GM19238 (cell line): ENCODE data around the gene LPGAT1.
A peak's percentile ranks its signal among the peaks of the same experiment; 100 is the strongest.
"Not testable (repeated sequence)": the region's sequence is repeated elsewhere in the genome, so short reads cannot be mapped to it uniquely, and the experiment has no call there.

Source experiments
- DNase-seq: peaks from one replicate; pipeline ENCODE4 v3.0.0; 2011; ENCODE audit warnings: low spot score; ENCODE audit not compliant: insufficient read length

The LPGAT1 gene, protein sequence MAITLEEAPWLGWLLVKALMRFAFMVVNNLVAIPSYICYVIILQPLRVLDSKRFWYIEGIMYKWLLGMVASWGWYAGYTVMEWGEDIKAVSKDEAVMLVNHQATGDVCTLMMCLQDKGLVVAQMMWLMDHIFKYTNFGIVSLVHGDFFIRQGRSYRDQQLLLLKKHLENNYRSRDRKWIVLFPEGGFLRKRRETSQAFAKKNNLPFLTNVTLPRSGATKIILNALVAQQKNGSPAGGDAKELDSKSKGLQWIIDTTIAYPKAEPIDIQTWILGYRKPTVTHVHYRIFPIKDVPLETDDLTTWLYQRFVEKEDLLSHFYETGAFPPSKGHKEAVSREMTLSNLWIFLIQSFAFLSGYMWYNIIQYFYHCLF

DNA sequence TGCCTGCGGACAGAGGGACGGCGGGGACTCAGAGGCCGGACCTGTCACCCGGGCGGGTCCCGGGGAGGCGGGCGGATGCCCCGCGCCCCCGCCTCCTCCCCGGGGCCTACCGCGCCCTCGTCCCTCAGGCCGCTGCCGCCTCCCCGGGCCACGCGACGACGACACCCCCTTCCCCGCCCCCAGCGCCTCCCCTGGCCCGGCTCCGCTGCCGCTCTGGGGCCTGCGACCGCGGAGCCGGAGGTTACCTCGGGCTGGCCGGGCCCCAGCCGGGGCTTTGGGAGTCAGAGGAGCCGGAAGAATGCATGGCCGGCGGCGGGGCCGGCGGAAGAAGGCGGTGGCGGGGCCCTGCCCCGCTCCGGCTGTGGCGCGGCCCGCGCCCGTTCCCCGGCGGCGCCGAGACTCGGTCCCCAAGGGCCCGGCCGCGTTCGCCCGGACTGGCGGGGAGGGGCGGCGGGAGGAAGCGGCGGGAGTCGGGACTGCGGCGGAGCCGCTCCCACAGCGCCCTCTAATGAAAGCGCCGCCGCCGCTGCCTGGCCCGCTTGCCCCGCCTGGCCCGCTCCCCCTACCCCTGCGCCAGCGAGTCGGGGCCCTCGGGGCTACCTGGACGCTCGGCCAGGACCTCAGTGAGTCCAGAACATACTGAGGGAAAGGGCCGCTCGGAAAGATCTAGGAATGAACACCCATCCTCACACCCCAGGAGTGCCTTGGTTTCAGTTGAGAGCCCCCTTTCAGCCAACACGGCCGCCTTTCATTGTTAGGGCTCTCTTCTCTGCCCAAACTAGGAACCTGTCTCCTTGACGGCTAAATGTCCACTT lies at the start of gene LPGAT1:
Gene LPGAT1 (minus strand): TSS at position 436 of the 815 bp plus-strand sequence. CDS start 1,467 bp downstream, outside the sequence.
- peak; percentile 75 for DNase-seq

DNA sequence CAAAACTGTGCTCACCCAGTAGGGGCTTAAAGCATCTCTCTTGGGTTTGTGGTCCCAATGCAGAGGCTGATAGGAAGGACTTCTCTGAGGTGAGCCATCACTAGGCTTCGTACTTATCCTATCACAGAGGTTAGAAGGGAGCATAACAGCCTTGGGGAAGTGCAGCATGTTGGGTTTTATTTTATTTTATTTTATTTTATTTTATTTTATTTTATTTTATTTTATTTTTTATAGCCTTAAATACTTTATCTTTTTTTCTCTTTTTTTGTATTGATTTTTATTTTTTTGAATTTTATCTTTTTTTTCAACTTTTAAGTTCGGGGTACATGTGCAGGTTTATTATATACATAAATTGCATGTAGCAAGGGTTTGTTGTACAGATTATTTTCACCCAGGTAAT lies 48.9 kb upstream of the LPGAT1 start:
- DNase-seq, result no peak

DNA sequence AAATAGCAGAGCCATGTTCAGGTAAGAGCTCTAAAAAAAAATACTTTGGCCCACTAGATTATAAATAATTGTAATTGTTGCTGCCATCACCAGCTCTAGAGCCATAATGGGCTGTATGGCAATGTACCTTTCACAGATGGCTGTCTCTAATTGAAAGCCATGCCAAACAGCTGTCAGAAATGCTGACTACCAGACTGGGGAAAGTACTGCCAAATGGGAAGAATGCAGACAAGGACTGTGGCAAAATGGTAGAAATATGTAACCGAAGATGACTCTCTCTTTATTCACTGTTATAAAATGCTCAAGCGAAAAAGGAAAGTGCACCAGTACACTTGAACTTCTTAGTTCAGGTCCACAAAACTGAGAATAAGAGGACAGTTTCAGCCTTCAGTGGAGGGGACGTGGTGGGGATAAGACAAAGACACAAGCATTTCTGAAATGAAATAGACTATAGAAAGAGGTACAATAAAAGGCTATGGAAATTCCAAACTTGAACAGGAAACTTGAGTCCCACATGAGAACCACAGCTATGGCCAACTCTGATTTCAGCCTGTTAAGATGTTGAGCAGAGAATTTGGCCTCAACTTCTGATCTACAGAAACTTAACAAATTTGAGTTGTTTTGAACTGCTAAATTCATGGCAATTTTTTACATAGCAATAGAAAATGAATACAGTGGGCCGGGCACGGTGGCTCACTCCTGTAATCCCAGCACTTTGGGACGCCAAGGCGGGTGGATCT lies 46.5 kb upstream of the LPGAT1 start:
- no peak for DNase-seq

DNA sequence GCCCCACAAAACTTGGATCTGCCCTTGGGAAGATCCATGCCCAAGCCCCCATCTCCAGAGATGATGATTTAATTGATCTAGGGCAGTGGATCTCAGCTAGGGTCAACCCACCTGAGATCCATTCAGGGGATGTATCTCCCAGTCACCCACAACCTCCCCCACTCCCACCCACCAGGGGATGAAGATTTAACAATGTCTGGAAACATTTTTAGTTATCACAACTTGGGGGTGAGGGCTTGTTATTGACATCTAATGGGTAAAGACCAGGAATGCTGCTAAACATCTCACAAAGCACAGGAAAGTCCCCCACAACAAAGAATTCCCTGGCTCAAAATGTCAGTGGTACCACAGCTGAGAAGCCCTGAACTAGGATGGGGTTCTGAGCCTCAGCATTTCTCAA lies 45.0 kb upstream of the LPGAT1 start:
- no peak for DNase-seq

DNA sequence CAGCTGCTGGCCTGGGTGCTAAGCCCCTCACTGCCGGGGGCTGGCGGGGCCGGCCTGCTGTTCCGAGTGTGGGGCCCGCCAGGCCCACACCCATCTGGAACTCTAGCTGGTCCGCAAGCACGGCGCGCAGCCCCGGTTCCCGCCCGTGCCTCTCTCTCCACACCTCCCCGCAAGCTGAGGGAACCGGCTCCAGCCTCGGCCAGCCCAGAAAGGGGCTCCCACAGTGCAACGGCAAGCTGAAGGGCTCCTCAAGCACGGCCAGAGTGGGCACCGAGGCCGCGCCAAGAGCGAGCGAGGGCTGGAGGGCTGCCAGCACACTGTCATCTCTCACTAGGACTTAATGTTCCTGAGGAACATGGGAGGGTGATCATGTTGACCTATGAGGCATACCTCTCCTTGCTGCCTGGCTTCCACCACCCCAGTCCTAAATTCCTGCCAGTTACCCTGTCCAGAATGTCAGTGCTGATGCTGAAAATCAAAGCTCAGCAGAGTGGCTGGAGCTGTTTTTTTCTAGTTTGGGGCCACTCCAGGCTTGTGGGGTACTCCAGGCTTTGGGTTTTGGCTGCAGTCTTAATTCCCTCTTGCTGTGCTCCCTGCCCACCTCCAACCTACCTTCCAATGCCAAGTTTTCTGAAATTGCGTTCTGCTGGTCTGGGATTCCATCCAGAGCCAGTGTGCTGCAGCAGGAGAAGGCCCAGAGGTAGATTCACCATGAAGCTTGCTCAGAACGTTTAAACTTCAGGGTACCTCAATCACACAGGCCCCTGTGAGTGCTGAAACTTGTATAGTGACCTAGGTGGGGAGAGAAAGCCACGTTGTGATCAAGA lies 44.2 kb upstream of the LPGAT1 start:
- no peak for DNase-seq

DNA sequence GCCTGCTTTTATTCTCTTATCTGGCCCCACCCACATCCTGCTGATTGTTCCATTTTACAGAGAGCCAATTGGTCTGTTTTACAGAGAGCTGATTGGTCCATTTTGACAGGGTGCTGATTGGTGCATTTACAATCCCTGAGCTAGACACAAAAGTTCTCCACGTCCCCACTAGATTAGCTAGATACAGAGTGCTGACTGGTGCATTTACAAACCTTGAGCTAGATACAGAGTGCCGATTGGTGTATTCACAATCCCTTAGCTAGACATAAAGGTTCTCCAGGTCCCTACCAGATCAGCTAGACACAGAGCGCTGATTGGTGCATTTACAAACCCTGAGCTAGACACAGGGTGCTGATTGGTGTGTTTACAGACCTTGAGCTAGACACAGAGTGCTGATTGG lies 43.2 kb upstream of the LPGAT1 start:
- DNase-seq, result not testable (repeated sequence)

DNA sequence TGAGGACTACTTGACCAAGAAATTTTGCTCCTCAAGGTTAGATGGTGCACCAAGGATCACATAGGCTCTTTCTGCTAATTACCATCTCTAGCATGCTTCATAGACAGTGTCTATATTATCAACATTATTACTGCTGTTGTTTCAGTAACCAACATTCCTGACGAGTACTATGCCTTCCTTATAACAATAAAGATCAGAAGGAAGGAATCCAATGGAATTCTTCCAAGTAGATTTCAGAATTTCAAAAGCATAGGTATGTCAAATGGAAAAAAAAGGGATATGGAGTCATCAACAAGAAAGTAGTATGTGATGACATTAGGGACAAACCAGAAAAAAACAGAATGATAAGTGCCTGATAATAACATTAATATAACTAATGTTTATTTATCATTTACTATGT lies 39.6 kb upstream of the LPGAT1 start:
- no peak for DNase-seq

DNA sequence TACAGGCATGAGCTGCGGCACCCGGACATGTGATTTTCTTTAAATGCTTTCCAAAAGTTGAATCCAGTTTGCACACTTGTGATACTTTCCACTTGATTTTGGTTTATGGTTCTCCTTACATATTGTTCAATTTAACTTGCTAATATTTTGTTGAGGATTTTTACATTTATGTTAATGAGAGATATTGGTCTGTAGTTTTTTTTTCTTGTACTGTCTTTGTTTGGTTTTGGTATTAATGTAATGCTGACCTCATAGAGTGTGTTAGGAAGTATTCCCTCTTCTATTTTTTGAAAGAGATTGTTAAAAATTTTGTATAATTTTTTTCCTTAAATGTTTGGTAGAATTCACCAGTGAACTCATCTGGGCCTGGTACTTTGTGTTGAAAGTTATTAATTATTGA lies 34.6 kb upstream of the LPGAT1 start:
- DNase-seq, result no peak

DNA sequence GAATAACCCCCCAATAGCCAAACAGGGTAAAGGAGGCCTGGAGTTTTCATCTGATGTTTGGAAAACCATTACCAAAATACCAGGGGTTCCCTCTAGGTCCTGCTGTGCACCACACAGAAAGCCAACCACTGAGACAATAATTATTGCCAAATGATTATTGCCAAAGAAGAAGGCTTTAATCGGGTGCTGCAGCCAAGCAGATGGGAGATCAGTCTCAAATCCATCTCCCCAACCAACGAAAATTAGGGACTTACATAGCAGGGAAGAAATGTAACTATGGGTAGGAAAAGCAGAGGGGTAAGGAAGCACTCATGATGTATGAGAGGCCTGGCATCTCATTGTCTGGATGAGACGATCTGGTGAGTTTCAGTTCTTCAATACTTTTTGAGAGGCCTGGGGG lies 28.8 kb upstream of the LPGAT1 start:
- no peak for DNase-seq

DNA sequence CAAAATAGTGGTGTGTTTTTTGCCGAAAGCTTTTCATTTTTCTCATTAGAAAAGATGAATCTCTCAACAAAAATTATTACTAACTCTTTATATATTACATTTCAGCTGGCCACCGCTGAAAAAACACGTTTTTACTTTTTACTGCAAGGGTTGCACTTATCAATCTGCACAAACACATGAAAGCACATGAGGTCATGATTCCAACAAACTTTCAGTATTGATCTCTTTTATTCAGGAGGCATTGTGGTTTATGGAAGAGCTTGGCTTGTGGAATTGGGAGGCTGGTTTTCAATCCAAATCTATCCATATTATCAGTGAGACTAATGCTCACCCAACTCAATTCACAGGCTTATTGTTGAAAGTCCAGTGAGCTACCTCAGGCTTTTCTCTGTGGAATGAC lies 20.6 kb upstream of the LPGAT1 start:
- no peak for DNase-seq

DNA sequence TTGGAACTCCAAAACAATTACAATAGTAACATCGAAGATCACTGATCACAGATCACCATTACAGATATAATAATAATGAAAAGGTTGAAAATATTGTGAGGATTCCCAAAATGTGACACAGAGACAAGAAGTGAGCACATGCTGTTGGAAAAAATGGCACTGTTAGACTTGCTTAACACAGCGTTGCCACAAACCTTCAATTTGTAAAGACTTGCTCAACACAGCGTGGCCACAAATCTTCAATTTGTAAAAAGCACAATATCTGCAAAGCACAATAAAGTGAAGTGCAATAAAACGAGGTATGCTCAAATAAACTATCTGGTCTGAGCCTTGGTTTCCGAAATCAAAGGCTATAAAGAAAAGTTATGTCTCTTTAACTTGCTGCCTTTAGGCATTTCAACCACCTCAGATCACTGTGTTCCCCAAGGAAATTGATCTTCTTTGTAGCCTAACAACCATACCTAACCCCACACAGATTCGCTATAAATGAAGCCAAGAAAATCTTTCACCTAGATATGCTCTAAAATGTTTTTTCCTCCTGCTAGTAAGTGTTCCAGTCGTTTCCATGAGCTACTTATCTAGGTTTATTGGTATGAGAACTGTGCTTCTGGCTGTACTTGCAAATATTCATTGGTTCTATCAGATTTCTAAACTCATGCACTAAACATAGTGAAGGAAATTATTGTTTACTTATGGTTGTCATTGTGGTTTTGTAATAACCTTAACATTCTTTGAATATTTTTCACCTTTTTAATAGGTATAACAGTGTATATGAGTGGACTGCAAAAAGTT lies 13.1 kb upstream of the LPGAT1 start:
- no peak for DNase-seq

DNA sequence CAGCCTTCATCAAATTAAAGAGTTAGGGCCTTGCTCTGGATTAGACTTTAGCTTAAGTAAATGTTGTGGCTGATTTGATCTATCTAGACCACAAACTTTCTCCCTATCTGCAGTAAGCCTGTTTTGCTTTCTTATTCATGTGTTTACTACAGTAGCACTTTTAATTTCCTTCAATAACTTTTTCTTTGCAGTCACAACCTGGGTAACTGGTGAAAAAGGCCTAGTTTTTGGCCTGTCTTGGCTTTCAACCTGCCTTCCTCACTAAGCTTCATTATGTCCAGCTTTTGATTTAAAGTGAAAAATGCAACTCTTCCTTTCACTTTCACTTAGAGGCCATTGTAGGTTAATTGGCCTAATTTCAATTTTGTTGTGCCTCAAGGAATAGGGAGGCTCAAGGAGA lies 12.5 kb upstream of the LPGAT1 start:
- DNase-seq, result no peak

DNA sequence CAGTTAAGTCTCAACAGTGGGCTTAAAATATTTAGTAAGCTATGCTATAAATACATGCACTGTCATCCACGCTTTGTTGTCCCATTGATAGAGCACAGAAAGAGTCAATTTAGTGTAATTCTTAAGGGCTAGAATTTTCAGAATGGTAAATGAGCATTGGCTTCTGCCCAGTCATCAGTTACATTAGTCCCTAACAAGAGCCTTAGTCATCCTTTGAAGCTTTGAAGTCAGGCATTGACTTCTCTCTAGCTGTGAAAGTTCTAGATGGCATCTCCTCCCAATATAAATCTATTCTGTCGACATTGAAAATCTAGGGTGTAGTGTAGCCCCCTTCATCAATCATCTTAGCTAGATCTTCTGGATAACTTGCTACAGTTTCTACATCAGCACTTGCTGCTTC lies 12.0 kb upstream of the LPGAT1 start:
- no peak for DNase-seq

DNA sequence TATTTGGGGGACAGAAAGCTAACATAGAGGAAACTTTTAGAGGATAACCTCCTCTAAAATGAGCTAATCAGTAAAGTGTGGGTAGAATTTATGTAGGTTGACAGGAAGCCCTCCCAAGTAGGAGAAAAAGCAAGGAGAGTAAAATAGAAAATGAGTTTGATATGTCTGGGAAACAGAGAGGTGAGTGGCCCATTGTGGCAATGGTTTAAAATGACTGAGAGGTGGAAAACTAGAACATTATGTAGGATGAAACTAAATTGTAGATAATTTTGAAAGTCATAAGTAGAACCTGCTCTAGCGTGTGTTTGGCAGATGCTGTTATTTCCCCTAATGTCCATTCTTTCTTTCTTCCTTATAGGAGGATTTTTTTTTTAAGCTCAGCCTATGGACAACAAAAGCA lies 8.5 kb upstream of the LPGAT1 start:
- no peak for DNase-seq

DNA sequence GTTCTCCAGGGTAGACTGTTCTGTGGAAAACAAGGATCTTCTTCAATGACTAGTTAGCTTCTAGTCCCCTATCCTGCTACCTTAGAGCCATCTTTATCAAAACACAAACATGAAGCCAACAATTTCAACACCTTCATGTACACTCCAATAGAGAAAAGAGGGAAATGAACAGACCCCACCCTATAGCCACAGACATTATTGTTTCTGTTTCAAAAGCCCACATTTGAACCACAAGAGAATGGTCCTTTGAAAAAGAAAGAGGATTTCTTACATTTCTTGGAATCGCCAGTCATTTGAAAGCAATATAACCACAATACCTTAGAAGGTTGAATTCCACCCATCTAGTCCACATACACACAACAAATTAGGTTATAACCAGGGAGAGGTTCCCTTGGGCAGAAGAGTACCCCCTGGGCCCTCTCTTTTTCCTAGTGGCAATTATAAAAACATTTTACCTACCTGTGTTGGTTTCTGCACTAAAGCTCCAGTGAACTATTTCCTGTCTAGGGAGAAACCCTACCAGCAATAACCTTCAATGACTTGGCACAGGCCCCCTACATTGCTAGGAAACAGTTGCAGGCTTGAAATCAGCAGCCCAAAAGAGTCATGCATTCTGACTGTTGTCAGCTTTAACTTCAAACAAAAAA lies 2.7 kb upstream of the LPGAT1 start:
- DNase-seq, result no peak

DNA sequence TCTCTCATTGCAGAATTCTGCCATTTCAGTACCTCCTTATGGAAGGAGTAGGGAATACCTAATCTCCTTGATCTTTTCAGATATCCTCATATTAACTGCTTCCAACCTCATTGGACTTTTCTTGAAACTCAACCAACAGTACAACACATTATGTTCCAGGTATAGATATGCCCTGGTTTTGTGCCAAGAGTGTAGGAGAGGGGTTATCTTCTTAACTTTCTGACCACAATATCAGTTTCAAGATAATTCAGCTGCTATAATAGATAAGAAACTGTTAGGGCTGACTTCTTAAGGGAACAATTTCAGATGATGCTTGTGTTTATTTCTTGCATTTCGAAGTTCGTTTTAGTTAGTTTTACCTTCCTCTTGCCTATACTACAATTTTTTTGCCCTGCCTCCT lies 2.1 kb upstream of the LPGAT1 start:
- DNase-seq, result no peak

DNA sequence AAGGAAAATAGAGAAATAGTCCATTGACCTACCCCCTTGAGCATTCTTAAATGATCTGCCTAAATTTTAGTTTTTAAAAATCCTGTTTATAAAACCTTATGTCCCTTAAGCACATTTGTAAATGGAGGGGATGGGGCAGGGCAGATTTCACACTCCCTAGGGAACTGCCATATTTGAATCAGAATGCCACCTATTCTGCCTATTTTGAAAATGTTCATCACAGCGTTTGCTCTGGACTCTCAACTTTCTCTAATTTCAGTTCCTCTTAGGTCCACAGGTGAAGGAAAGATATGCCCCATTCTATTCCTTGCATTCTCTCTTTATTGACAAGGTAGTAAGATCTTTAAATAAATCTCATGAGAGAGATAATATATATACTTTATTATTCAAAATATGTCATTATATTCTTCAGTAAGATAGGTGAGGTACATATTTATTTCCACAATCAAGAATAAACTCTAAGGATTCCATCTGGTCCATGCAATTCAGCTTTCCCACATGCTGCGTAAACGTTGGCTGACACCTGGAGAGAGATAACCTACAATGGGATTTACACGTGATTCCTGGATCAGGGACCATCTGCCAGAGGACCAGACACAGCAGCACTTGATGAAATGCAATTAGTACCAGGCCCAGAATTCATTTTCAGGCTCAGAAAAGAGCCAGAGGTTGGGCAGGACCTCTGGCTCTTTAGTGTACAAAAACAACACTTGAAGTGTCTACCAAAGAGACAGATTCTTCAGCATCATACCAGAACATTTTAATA lies 1.2 kb upstream of the LPGAT1 start:
- DNase-seq, result no peak

DNA sequence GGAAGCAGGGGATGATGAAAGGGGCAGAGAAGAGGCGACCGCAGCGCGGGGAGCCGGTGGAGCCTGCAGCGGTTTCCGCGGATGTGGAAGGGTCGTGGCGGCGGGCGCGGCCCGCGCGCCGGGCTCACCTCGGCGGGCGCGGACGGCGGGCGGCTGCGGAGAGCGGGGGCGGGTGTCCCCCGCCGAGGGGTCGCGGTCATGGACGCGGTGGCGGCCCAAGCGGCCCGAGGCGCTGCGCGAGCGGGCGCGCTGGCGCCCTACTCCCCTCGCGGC lies 572 bp downstream of the LPGAT1 start:
- DNase-seq, result no peak

DNA sequence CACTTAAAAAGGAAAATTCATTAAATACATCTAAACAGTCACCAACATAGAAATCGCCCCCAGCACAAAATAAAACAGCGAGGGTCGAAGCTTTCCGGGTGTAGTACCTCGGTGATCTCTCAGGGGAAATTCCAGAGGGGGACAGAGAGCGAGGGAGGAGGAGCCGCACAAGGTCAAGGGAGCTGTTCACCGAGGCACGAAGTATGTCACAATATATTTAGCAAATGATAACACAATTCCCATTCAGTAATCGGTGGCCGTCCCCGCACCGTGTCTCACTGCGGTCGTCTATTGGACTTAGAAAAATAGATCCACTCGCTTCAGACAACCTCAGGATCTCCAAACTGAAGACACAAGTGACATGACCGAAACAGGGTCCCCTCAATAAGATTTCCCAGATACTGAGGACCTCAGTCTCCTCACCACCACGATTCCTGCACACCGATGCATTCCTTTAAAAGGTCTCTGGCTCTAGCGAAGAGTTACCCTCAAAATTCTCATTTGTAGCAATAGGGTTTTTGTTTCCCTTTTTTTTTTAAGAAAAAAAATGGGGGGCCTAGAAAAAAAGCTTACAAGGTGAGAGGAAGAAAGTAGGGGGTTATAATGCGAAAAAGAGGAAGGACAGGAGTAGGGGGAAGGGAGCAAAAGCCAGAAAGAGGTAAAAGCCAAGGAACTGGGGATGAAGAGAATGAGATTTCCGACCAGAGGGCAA lies 1.1 kb downstream of the LPGAT1 start:
- no peak for DNase-seq
